Activated CD4-positive, alpha-beta memory T cell treated with anti-CD3 and anti-CD28 coated beads, Interleukin-2, amount 10 ng/mL, durations not matched to agents 7 days and 5 days (primary cell): ENCODE measurements around the gene PIGBOS1. TPM values are rescaled to one million over a fixed set of nuclear protein-coding genes. Genes with fewer than 3 reads are reported as not detected.

Experiments used
- CTCF ChIA-PET: fragments of 350-600 bp; sonication (Branson Sonifier 250); formaldehyde crosslinking; loops from one replicate; lab custom pipeline; 2021; ENCODE audit warnings: antibody characterized with exemption, inconsistent platforms; lab: Charles Lee
- POLR2A ChIA-PET: fragments of 350-600 bp; sonication (Branson Sonifier 250); formaldehyde crosslinking; loops from one replicate; lab custom pipeline; 2021; ENCODE audit warnings: antibody characterized with exemption; lab: Charles Lee
- DNase-seq: peaks from one replicate; pipeline ENCODE4 v3.0.0-alpha.2; 2020
- H3K27ac Mint-ChIP-seq: one replicate; pipeline ENCODE4 v1.8.0; 2021; ENCODE audit warnings: mild to moderate bottlenecking, mixed read lengths
- H3K27me3 Mint-ChIP-seq: one replicate; pipeline ENCODE4 v1.8.0; 2021; ENCODE audit warnings: mixed read lengths
- H3K36me3 Mint-ChIP-seq: one replicate; pipeline ENCODE4 v1.8.0; 2021; ENCODE audit warnings: low read depth, mixed read lengths
- H3K4me1 Mint-ChIP-seq: one replicate; pipeline ENCODE4 v1.8.0; 2021; ENCODE audit warnings: mixed read lengths
- H3K4me3 Mint-ChIP-seq: one replicate; pipeline ENCODE4 v1.8.0; 2021; ENCODE audit warnings: mild to moderate bottlenecking, mixed read lengths
- H3K9me3 Mint-ChIP-seq: one replicate; pipeline ENCODE4 v1.8.0; 2021; ENCODE audit warnings: mixed read lengths
- total RNA-seq, 2 experiments: library from RNA; stranded (reverse); gene quantifications; one replicate each; pipeline ENCODE4 v1.2.3, GENCODE V29; 2021

The PIGBOS1 gene
- total RNA-seq, 2 experiments from 2014 or later: 14.7 to 14.9 TPM

GRCh38 chr15:55279746-55280351, 39.1 kb downstream of the PIGBOS1 start:
- peaks cover 97% of the 10 kb centered on the region for H3K4me1 Mint-ChIP-seq
- H3K4me3 Mint-ChIP-seq: peak overlapping the region; percentile 63
- H3K36me3 Mint-ChIP-seq: peaks cover 45% of the 10 kb centered on the region
- peak; percentile 68 for DNase-seq
- ChIA-PET CTCF (no interaction called here), POLR2A (interaction anchor here (1.0 to 4.6 kb wide), 7 partner anchors 10 to 83 kb away, joined by 3 to 25 read pairs (median 3); partner anchors contain the start of genes PIGB, PIGBOS1 and RSL24D1)
- peak overlapping the region; percentile 91 for H3K27ac Mint-ChIP-seq
- no peaks in the 10 kb centered on the region for H3K9me3 Mint-ChIP-seq
- H3K27me3 Mint-ChIP-seq: no peaks in the 10 kb centered on the region

GRCh38 chr15:55279100-55279745, 39.7 kb downstream of the PIGBOS1 start:
- CTCF ChIA-PET: no interaction called here
- POLR2A ChIA-PET: interaction anchor here (1.0 to 4.6 kb wide), 7 partner anchors 9 to 82 kb away, joined by 3 to 25 read pairs (median 3); partner anchors contain the start of gene RSL24D1
- Mint-ChIP-seq H3K4me1 (peaks cover 92% of the 10 kb centered on the region), H3K27ac (peak overlapping the region; percentile 91), H3K4me3 (peak overlapping the region; percentile 63), H3K9me3 (no peaks in the 10 kb centered on the region), H3K27me3 (no peaks in the 10 kb centered on the region), H3K36me3 (peaks cover 41% of the 10 kb centered on the region)
- no peak for DNase-seq

- no peak for DNase-seq
- peaks cover 53% of the 10 kb centered on the region for H3K36me3 Mint-ChIP-seq
- peak overlapping the region; percentile 52 for H3K4me3 Mint-ChIP-seq
- H3K4me1 Mint-ChIP-seq: peaks cover 88% of the 10 kb centered on the region
- CTCF ChIA-PET: interaction anchor here (1.0 to 3.1 kb wide), 3 partner anchors 10 to 131 kb away, joined by 3 to 16 read pairs (median 13); partner anchors contain the start of genes CCPG1 and PIERCE2
- POLR2A ChIA-PET: interaction anchor here (1.0 to 4.6 kb wide), 9 partner anchors 10 to 131 kb away, joined by 3 to 44 read pairs (median 8); partner anchors contain the start of genes CCPG1, PIERCE2, PIGB and PIGBOS1
- H3K27ac Mint-ChIP-seq: peak overlapping the region; percentile 92
- no peaks in the 10 kb centered on the region for H3K27me3 Mint-ChIP-seq
- peaks cover 4% of the 10 kb centered on the region for H3K9me3 Mint-ChIP-seq
These were observed 41.2 kb downstream of the PIGBOS1 start for GRCh38 chr15:55277715-55278114.

GRCh38 chr15:55277116-55277564, 41.8 kb downstream of the PIGBOS1 start:
- H3K27ac Mint-ChIP-seq: peak overlapping the region; percentile 92
- H3K9me3 Mint-ChIP-seq: peaks cover 4% of the 10 kb centered on the region
- peak; percentile 83 for DNase-seq
- no peaks in the 10 kb centered on the region for H3K27me3 Mint-ChIP-seq
- CTCF ChIA-PET: interaction anchor here (0.8 to 3.1 kb wide), 6 partner anchors 9 to 131 kb away, joined by 3 to 16 read pairs (median 4); partner anchors contain the start of genes CCPG1, PIERCE2 and RSL24D1
- POLR2A ChIA-PET: interaction anchor here (0.6 to 4.6 kb wide), 13 partner anchors 9 to 162 kb away, joined by 3 to 44 read pairs (median 6); partner anchors contain the start of genes CCPG1, PIERCE2, PIGB and PIGBOS1
- peaks cover 55% of the 10 kb centered on the region for H3K36me3 Mint-ChIP-seq
- H3K4me1 Mint-ChIP-seq: peaks cover 86% of the 10 kb centered on the region
- peak overlapping the region; percentile 52 for H3K4me3 Mint-ChIP-seq

GRCh38 chr15:55276324-55276723, 42.6 kb downstream of the PIGBOS1 start:
- CTCF ChIA-PET: interaction anchor here (0.6 to 3.1 kb wide), 6 partner anchors 9 to 164 kb away, joined by 3 to 16 read pairs (median 4); partner anchors contain the start of gene RSL24D1
- Mint-ChIP-seq H3K27me3 (no peaks in the 10 kb centered on the region), H3K4me1 (peaks cover 84% of the 10 kb centered on the region), H3K4me3 (peak overlapping the region; percentile 46), H3K27ac (peak overlapping the region; percentile 92), H3K9me3 (peaks cover 4% of the 10 kb centered on the region), H3K36me3 (peaks cover 57% of the 10 kb centered on the region)
- no peak for DNase-seq
- POLR2A ChIA-PET: interaction anchor here (0.6 to 4.6 kb wide), 11 partner anchors 9 to 163 kb away, joined by 3 to 44 read pairs (median 6); partner anchors contain the start of genes CCPG1, PIERCE2, PIGB and PIGBOS1

GRCh38 chr15:55270291-55270690, 48.6 kb downstream of the PIGBOS1 start:
- CTCF ChIA-PET: interaction anchor here (1.6 kb wide), 1 partner anchor 12 kb away, joined by 4 read pairs; no protein-coding TSS in a partner anchor
- H3K27me3 Mint-ChIP-seq: no peaks in the 10 kb centered on the region
- peak overlapping the region; percentile 57 for H3K27ac Mint-ChIP-seq
- H3K4me1 Mint-ChIP-seq: peaks cover 87% of the 10 kb centered on the region
- POLR2A ChIA-PET: interaction anchor here (1.1 to 1.6 kb wide), 2 partner anchors 9 to 11 kb away, joined by 3 to 4 read pairs; no protein-coding TSS in a partner anchor
- H3K9me3 Mint-ChIP-seq: peaks cover 4% of the 10 kb centered on the region
- H3K36me3 Mint-ChIP-seq: peaks cover 78% of the 10 kb centered on the region
- no peak overlapping the region for H3K4me3 Mint-ChIP-seq
- DNase-seq: no peak

GRCh38 chr15:55268176-55268695, 50.7 kb downstream of the PIGBOS1 start:
- H3K36me3 Mint-ChIP-seq: peaks cover 75% of the 10 kb centered on the region
- no peak for DNase-seq
- CTCF ChIA-PET: interaction anchor here (0.6 to 2.6 kb wide), 6 partner anchors 9 to 67 kb away, joined by 3 to 13 read pairs (median 4); no protein-coding TSS in a partner anchor
- H3K4me3 Mint-ChIP-seq: peak overlapping the region; percentile 60
- no peaks in the 10 kb centered on the region for H3K27me3 Mint-ChIP-seq
- no peaks in the 10 kb centered on the region for H3K9me3 Mint-ChIP-seq
- peaks cover 75% of the 10 kb centered on the region for H3K4me1 Mint-ChIP-seq
- POLR2A ChIA-PET: interaction anchor here (1.0 to 4.5 kb wide), 13 partner anchors 9 to 71 kb away, joined by 3 to 44 read pairs (median 13); partner anchors contain the start of gene RSL24D1
- H3K27ac Mint-ChIP-seq: peak overlapping the region; percentile 95

- H3K27ac Mint-ChIP-seq: peak overlapping the region; percentile 95
- peaks cover 75% of the 10 kb centered on the region for H3K36me3 Mint-ChIP-seq
- no peaks in the 10 kb centered on the region for H3K9me3 Mint-ChIP-seq
- peaks cover 77% of the 10 kb centered on the region for H3K4me1 Mint-ChIP-seq
- H3K4me3 Mint-ChIP-seq: peak overlapping the region; percentile 60
- ChIA-PET POLR2A (interaction anchor here (0.9 to 4.5 kb wide), 20 partner anchors 9 to 140 kb away, joined by 3 to 44 read pairs (median 6); partner anchors contain the start of genes PIGB, PIGBOS1 and RSL24D1), CTCF (interaction anchor here (0.6 to 2.6 kb wide), 11 partner anchors 9 to 71 kb away, joined by 3 to 13 read pairs (median 4); partner anchors contain the start of genes PIGB, PIGBOS1 and RSL24D1)
- H3K27me3 Mint-ChIP-seq: no peaks in the 10 kb centered on the region
- peak; percentile 82 for DNase-seq
These were observed 51.3 kb downstream of the PIGBOS1 start for GRCh38 chr15:55267401-55268175.

Other genes starting within 250 kb of the PIGBOS1 start
- gene RSL24D1, start 122.2 kb downstream of the PIGBOS1 start, total RNA-seq: 100 to 1,000 TPM; 107 to 111 TPM
- gene RAB27A, start 29.3 kb downstream of the PIGBOS1 start, total RNA-seq: 10 to 100 TPM; 99.0 to 99.9 TPM
- 10 to 100 TPM; 28.9 to 29.3 TPM for gene PIGB, start 99 bp upstream of the PIGBOS1 start, total RNA-seq
- gene CCPG1, start 89.2 kb upstream of the PIGBOS1 start, total RNA-seq: 10 to 100 TPM; 33.3 to 33.4 TPM
- not detected for gene PIERCE2, start 89.4 kb upstream of the PIGBOS1 start, total RNA-seq
- gene DNAAF4, start 189.1 kb upstream of the PIGBOS1 start, total RNA-seq: not detected